Common myeloid progenitor, CD34-positive (primary cell): Measurements from ENCODE around the gene CBX1.
"Not testable (repeated sequence)": the region's sequence is repeated elsewhere in the genome, so short reads cannot be mapped to it uniquely, and the experiment has no call there.

ENCODE experiments used
- CTCF ChIA-PET: fragments of 350-600 bp; sonication (Branson Sonifier 250); formaldehyde crosslinking; loops from one replicate; lab custom pipeline; 2021; ENCODE audit warnings: antibody characterized with exemption; lab: Charles Lee
- POLR2A ChIA-PET: fragments of 350-600 bp; sonication (Branson Sonifier 250); formaldehyde crosslinking; loops from one replicate; lab custom pipeline; 2021; ENCODE audit warnings: antibody characterized with exemption; lab: Charles Lee
- DNase-seq, 3 donors: peaks; one replicate each; pipeline versions ENCODE4 v3.0.0 to v3.0.0-alpha.2; 2013
- H3K27ac ChIP-seq, 2 experiments: 1 replicate in 1 of 2; 2 replicates in 1 of 2; pipeline ENCODE4 v1.7.0; 2013; ENCODE audit warnings: inconsistent platforms in 2 of 2, low read length in 2 of 2, mild to moderate bottlenecking in 2 of 2, low read depth in 1 of 2, moderate library complexity in 1 of 2; ENCODE audit not compliant: severe bottlenecking in 2 of 2, insufficient read depth in 1 of 2, poor library complexity in 1 of 2
- H3K27me3 ChIP-seq, 5 experiments: replicated peaks in 2 of 5; 1 replicate in 3 of 5; 2 replicates in 2 of 5; pipeline versions ENCODE4 v1.6.1 to v1.7.0; 2013; ENCODE audit warnings: low read length in 4 of 5, mild to moderate bottlenecking in 2 of 5, moderate library complexity in 2 of 5, inconsistent platforms in 1 of 5; ENCODE audit not compliant: insufficient read depth in 5 of 5, control insufficient read depth in 4 of 5
- H3K36me3 ChIP-seq, 4 experiments: 1 replicate in 2 of 4; 2 replicates in 2 of 4; pipeline versions ENCODE4 v1.6.1 to v1.7.0; 2013; ENCODE audit warnings: low read length in 3 of 4, control low read depth in 1 of 4, mild to moderate bottlenecking in 1 of 4; ENCODE audit not compliant: control insufficient read depth in 4 of 4, insufficient read depth in 4 of 4
- H3K4me1 ChIP-seq, 4 experiments: 1 replicate in 3 of 4; 2 replicates in 1 of 4; pipeline versions ENCODE4 v1.6.1 to v1.7.1; 2013; ENCODE audit warnings: low read length in 3 of 4, mild to moderate bottlenecking in 3 of 4, control low read depth in 1 of 4, inconsistent platforms in 1 of 4, moderate library complexity in 1 of 4; ENCODE audit not compliant: control insufficient read depth in 4 of 4, insufficient read depth in 4 of 4; ENCODE audit errors: control extremely low read depth in 1 of 4
- H3K4me3 ChIP-seq, 7 experiments: 1 replicate in 4 of 7; 2 replicates in 3 of 7; pipeline versions ENCODE4 v1.5.1 to v1.7.0; 2013; ENCODE audit warnings: mild to moderate bottlenecking in 7 of 7, low read length in 6 of 7, moderate library complexity in 6 of 7, inconsistent platforms in 2 of 7, low read depth in 2 of 7, control low read depth in 1 of 7; ENCODE audit not compliant: insufficient read depth in 4 of 7, control insufficient read depth in 1 of 7; ENCODE audit errors: extremely low read depth in 1 of 7
- H3K9me3 ChIP-seq, 5 experiments: 1 replicate in 4 of 5; 2 replicates in 1 of 5; pipeline versions ENCODE4 v1.6.1 to v1.7.1; 2013; ENCODE audit warnings: low read length in 4 of 5, mild to moderate bottlenecking in 2 of 5, inconsistent platforms in 1 of 5, low read depth in 1 of 5, moderate library complexity in 1 of 5; ENCODE audit not compliant: control insufficient read depth in 4 of 5, insufficient read depth in 2 of 5; ENCODE audit errors: control extremely low read depth in 1 of 5
- WGBS: methylation state at CpG from one replicate; pipeline ENCODE4 v1.1.5; 2013; ENCODE audit not compliant: insufficient coverage; 5-methylcytosine and 5-hydroxymethylcytosine counted together

Gene CBX1

DNA sequence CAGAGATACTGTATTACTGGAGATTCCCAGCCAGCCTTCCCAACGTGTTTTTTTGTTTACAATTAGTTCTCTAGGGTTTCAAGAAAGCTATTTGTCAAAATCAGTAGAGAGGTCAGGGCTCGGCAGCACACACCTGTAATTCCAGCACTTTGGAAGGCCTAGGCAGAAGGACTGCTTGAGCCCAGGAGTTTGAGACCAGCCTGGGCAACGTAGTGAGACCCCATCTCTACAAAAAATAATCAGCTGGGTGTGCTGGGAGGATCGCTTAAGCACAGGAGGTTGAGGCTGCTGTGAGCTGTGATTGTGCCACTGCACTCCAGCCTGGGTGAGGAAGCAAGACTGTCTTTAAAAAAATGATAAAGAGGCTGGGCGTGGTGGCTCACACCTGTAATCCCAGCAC lies 19.4 kb downstream of the CBX1 start:
- Histone ChIP-seq H3K27me3 (no peaks in the 10 kb centered on the region), H3K9me3 (no peaks in the 10 kb centered on the region), H3K4me1 (no peaks in the 10 kb centered on the region), H3K36me3 (no peaks in the 10 kb centered on the region), H3K4me3 (no peak overlapping the region), H3K27ac (no peak overlapping the region)
- no peak for DNase-seq
- ChIA-PET POLR2A (no interaction called here), CTCF (interaction anchor here (1.2 to 13.8 kb wide), 10 partner anchors 9 to 533 kb away, joined by 3 to 188 read pairs (median 20); partner anchors contain the start of gene HOXB8)
- 92% methylated on average over 5 of the region's 5 CpGs for WGBS

DNA sequence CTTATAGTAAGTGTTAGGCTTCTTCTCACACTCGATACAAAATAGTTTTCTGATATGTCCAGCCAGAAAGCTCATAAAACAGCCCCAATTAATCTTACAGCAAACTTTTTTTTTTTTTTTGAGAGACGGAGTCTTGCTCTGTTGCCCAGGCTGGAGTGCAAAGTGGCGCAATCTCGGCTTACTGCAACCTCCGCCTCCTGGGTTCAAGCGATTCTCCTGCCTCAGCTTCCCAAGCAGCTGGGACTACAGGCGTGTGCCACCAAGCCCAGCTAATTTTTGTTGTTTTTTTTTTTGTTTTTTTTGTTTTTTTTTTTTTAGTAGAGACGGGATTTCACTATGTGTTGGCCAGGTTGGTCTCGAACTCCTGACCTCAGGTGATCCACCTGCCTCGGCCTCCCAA lies 24.1 kb downstream of the CBX1 start:
- CTCF ChIA-PET: interaction anchor here (0.5 to 13.8 kb wide), 8 partner anchors 10 to 254 kb away, joined by 3 to 188 read pairs (median 10); partner anchors contain the start of gene NFE2L1
- POLR2A ChIA-PET: not testable (repeated sequence)
- 85% methylated on average over 2 of the region's 10 CpGs for WGBS

DNA sequence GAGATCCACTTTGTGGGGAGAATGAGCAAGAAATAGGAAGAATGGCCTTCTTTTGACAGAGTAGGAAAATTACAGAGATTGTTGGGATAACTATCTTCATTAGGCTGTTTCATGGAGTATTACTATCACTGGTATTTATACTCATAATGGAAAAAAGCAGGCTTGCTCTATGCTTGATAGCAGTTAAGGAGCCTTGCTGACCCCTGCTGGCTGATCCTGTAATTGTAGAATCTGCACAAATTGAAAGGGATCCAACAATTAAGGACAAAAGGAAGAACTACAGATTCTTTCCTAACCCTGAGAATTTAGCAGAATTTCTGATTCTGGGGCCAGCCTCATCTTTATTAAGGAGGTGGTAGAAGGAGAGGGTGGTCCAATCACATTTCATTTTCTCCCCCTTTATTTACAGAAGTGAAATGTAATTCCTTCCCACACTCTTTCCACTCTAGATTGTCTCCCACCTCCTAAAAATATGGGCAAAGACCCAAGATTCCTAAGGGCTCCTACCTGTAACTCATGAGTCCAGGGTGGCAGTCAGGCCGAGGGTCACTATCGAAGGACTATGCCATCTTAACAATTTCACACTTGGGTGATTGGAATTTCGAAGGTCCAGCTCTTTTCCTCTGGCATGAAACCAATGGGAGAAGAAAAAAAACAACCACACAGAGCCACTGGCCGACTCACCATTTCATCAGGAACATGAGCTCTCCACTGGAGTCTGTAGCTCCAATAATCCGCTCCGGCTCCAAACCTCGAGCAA lies 26.8 kb downstream of the CBX1 start:
- WGBS: 100% methylated on average over 5 of the region's 7 CpGs

More for the DNA sequence above, 24.1 kb downstream of the CBX1 start:
- H3K4me1 ChIP-seq, H3K4me3 ChIP-seq, H3K27me3 ChIP-seq, DNase-seq, H3K9me3 ChIP-seq, H3K27ac ChIP-seq: not testable (repeated sequence)
- peaks cover 6 to 23% (median 14%) of the 10 kb centered on the region in 4 experiments for H3K36me3 ChIP-seq

DNA sequence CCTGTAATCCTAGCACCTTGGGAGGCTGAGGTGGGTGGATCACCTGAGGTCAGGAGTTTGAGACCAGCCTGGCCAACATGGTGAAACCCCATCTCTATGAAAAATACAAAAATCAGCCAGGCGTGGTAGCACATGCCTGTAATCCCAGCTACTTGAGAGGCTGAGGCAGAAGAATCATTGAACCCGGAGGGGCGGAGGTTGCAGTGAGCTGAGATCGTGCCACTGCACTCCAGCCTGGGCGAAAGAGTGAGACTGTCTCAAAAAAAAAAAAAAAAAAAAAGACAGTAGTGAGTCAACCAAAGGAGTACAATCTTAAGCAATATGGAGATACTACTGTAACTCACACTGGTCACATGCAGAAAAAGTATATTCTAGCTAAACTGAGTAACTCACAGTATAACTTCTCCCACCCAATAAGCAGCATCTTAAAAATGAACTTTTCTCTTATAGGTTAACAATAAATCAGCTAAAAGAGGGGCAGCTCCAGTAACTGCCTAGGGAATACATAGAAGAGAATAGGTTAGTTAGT lies 27.6 kb downstream of the CBX1 start:
- H3K27me3 ChIP-seq, H3K27ac ChIP-seq, H3K9me3 ChIP-seq, H3K4me3 ChIP-seq, DNase-seq, H3K4me1 ChIP-seq: not testable (repeated sequence)
- ChIA-PET CTCF (interaction anchor here (0.7 to 11.1 kb wide), 21 partner anchors 12 to 95 kb away, joined by 3 to 188 read pairs (median 5); partner anchors contain the start of gene NFE2L1), POLR2A (interaction anchor here (1.0 kb wide), 1 partner anchor 48 kb away, joined by 9 read pairs; no protein-coding TSS in a partner anchor)
- 100% methylated on average over 4 of the region's 5 CpGs for WGBS
- H3K36me3 ChIP-seq: peaks cover 15 to 39% (median 27%) of the 10 kb centered on the region in 4 experiments

More for the DNA sequence above, 26.8 kb downstream of the CBX1 start:
- ChIA-PET POLR2A (interaction anchor here (0.6 to 0.8 kb wide), 2 partner anchors 40 to 64 kb away, joined by 3 to 4 read pairs; no protein-coding TSS in a partner anchor), CTCF (interaction anchor here (0.6 to 13.8 kb wide), 27 partner anchors 7 to 96 kb away, joined by 3 to 188 read pairs (median 5); partner anchors contain the start of gene NFE2L1)
- no peaks in the 10 kb centered on the region for H3K9me3 ChIP-seq
- peak; percentile 72 to 84 (median 75) for DNase-seq
- no peak overlapping the region for H3K4me3 ChIP-seq
- peaks cover 15 to 36% (median 24%) of the 10 kb centered on the region in 4 experiments for H3K36me3 ChIP-seq
- H3K27ac ChIP-seq: no peak overlapping the region
- H3K4me1 ChIP-seq: no peaks in the 10 kb centered on the region
- no peaks in the 10 kb centered on the region for H3K27me3 ChIP-seq

DNA sequence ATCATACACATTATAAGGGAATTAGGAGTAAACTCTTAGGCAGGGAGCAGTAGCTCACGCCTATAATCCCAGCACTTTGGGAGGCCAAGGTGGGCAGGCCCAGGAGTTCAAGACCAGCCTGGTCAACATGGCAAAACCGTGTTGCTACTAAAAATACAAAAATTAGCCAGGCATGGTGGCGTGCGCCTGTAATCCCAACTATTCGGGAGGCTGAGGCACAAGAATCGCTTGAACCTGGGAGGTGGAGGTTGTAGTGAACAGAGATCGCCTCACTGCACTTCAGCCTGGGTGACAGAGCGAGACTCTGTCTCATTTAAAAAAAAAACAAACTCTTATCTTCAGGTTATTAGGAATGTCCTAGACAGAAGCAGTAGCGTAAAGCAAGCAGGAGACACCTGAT lies 28.5 kb downstream of the CBX1 start:
- H3K4me1 ChIP-seq, H3K9me3 ChIP-seq, H3K27me3 ChIP-seq, DNase-seq, H3K4me3 ChIP-seq, H3K27ac ChIP-seq: not testable (repeated sequence)
- peaks cover 17 to 42% (median 31%) of the 10 kb centered on the region in 4 experiments for H3K36me3 ChIP-seq
- POLR2A ChIA-PET: interaction anchor here (0.7 to 1.0 kb wide), 2 partner anchors 47 to 52 kb away, joined by 3 to 9 read pairs; no protein-coding TSS in a partner anchor
- CTCF ChIA-PET: interaction anchor here (1.2 to 11.1 kb wide), 11 partner anchors 11 to 65 kb away, joined by 3 to 188 read pairs (median 5); no protein-coding TSS in a partner anchor
- WGBS: 98% methylated on average over 6 of the region's 9 CpGs

DNA sequence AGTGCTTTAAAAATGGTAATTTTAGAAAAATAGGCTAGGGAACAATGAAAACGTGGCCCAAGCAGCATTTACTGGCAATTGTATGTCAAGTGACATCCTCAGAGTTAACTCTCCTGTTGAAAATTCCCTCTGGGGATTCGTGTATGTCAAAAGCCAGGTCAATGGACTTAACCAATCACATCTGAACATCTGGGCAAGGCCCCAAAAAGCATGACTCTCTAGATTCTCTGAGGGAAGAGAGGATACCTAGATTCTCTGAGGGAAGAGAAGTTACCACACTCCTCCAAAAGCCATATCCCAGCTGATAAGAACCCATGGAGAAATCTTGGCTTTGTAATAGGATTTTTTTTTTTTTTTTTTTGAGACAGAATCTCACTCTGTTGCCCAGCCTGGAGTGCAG lies 29.6 kb downstream of the CBX1 start:
- ChIA-PET POLR2A (interaction anchor here (0.6 kb wide), 1 partner anchor 10 kb away, joined by 4 read pairs; no protein-coding TSS in a partner anchor), CTCF (interaction anchor here (0.7 to 11.1 kb wide), 5 partner anchors 14 to 43 kb away, joined by 3 to 188 read pairs (median 4); no protein-coding TSS in a partner anchor)
- no peak overlapping the region for H3K27ac ChIP-seq
- no peak for DNase-seq
- H3K4me1 ChIP-seq: no peaks in the 10 kb centered on the region
- H3K9me3 ChIP-seq: no peaks in the 10 kb centered on the region
- no peaks in the 10 kb centered on the region for H3K27me3 ChIP-seq
- H3K4me3 ChIP-seq: no peak overlapping the region
- whole genome bisulfite sequencing: 100% methylated on average over 2 of the region's 2 CpGs
- peaks cover 17 to 50% (median 36%) of the 10 kb centered on the region in 4 experiments for H3K36me3 ChIP-seq
